Measurements from ENCODE around the gene KCTD1. TPM values are rescaled to one million over a fixed set of nuclear protein-coding genes. Genes with fewer than 3 reads are reported as not detected.
A peak's percentile ranks its signal among the peaks of the same experiment; 100 is the strongest.

KCTD1 gene
- total RNA-seq, 1 donor: 18.6 TPM

DNA sequence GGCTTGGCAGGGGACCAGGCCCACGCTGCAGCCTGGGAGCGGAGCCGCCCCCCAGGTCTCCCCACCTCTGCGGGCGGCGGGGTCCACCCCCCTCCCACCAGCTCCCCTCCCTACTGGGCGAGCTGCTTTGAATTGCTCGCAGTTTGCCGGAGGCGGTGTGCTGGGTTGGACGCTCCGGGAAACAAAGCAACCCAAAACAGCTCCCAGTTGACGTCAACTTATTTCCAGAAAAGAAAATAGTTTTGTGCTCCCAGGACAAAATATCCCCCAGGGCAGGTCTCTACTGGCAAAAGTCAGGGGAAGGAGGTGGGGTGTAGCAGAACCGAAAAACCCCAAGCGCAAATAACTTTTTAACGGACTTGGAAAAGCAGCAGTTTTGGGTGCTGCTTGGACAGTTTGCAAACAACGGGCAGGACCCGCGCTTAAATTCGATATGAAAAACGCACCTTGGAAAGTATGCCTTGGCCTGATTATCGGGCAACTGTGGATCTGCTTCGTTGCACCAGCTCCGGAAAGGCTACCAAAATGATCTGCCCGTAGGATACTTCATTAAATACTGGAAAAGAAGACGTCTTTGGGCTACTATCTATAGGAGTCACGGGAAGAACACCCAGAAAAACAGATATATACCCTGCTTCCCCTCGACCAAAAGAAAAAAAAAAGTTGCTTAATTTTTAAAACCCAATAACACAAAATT lies 2.8 kb upstream of the KCTD1 start:
- DNase-seq (ENCODE audit: low read depth): peak; percentile 74
- peak overlapping the region; percentile 18 for H3K4me3 ChIP-seq (ENCODE audit: low read depth, low read length)
- TF ChIP-seq CTCF (IDR thresholded peaks at IDR 0.05; ENCODE audit: insufficient read depth, low read depth, low read length): no peak

GRCh38 chr18:26549263-26550094 lies 1.1 kb upstream of the KCTD1 start:
- H3K4me3 ChIP-seq (ENCODE audit: low read depth, low read length): peak overlapping the region; percentile 73
- DNase-seq (ENCODE audit: low read depth): peak; percentile 71
- TF ChIP-seq CTCF (IDR thresholded peaks at IDR 0.05; ENCODE audit: insufficient read depth, low read depth, low read length): no peak

GRCh38 chr18:26547646-26548414 lies 523 bp downstream of the KCTD1 start:
- H3K4me3 ChIP-seq (ENCODE audit: low read depth, low read length): peak overlapping the region; percentile 73
- TF ChIP-seq CTCF (IDR thresholded peaks at IDR 0.05; ENCODE audit: insufficient read depth, low read depth, low read length): peak; percentile 50
- DNase-seq (ENCODE audit: low read depth): peak; percentile 85

- H3K4me3 ChIP-seq (ENCODE audit: low read depth, low read length): peak overlapping the region; percentile 73
- DNase-seq (ENCODE audit: low read depth): no peak
- no peak for TF ChIP-seq CTCF (IDR thresholded peaks at IDR 0.05; ENCODE audit: insufficient read depth, low read depth, low read length)
These were observed 1.3 kb downstream of the KCTD1 start for GRCh38 chr18:26546875-26547645.

DNA sequence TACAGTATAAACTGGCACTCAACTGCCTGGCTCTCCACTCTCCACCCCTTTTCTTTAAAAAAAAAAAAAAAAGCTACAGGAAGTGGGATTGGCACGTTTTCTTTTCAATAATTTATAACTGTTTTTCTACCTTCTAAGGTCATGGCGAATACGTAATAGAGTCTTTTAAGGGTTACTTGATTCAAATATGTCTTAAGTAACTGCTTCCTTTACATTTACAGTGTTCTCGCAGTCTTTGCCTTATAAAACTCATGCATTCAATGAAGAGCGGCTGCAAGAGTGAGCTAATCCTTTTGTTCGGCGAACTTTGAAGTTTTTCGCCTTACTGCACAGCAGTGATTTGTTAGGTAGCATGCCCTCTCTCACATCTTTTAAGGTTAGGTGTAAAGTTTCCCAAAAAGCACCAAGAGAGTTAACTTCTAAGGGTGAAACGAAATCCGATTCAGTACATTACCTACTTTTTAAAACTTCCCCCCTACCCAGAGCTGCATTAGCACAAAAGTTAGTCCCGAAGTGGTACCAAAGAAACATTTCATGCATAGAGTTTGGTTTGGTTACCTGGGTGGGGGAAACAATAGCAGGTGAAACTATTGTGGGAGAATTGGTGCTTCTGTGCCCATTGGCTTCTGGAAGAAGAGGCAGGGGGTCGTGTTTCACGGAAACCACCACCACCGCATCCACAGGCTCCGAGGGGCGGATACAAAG lies 2.0 kb downstream of the KCTD1 start:
- no peak overlapping the region for H3K4me3 ChIP-seq (ENCODE audit: low read depth, low read length)
- no peak for TF ChIP-seq CTCF (IDR thresholded peaks at IDR 0.05; ENCODE audit: insufficient read depth, low read depth, low read length)
- DNase-seq (ENCODE audit: low read depth): no peak

Measured in fibroblast of villous mesenchyme (primary cell).